Neural progenitor cell (in vitro differentiated cells): ENCODE measurements around the gene OTOP2.

Experiments
- CTCF ChIP-seq: fragments of 200-600 bp; sonication (generic); IDR thresholded peaks from 2 replicates; pipeline ENCODE4 v1.5.1; 2017; ENCODE audit warnings: antibody characterized with exemption, mild to moderate bottlenecking
- EZH2 ChIP-seq: fragments of 200-600 bp; sonication (generic); IDR thresholded peaks from 2 replicates; pipeline ENCODE4 v1.6.1; 2017; ENCODE audit warnings: antibody characterized with exemption, mild to moderate bottlenecking, moderate library complexity

GRCh38 chr17:74956093-74956492, 32.0 kb downstream of the OTOP2 start:
- TF ChIP-seq EZH2: no peak
- no peak for TF ChIP-seq CTCF
